Lower lobe of right lung (tissue), 2 donors: ENCODE results near the gene STAB1. TPM values are rescaled to one million over a fixed set of nuclear protein-coding genes. Genes with fewer than 3 reads are reported as not detected.

Experiments
- ATAC-seq, 2 donors: fragments of 200-7000 bp; cut with Tn5 transposase; one replicate each; pipeline ENCODE4 v1.9.1; 2020 to 2022; ENCODE audit warnings: mild to moderate bottlenecking in 2 of 2, moderate library complexity in 2 of 2
- DNase-seq: peaks from one replicate; pipeline ENCODE4 v3.0.0-alpha.2; 2020
- H3K27ac ChIP-seq: fragments of 200-600 bp; one replicate; pipeline ENCODE4 v1.8.0; 2022
- H3K27me3 ChIP-seq: fragments of 200-600 bp; one replicate; pipeline ENCODE4 v1.8.0; 2022; ENCODE audit warnings: low read depth
- H3K36me3 ChIP-seq: fragments of 200-600 bp; one replicate; pipeline ENCODE4 v1.8.0; 2022; ENCODE audit warnings: mild to moderate bottlenecking
- H3K4me1 ChIP-seq: fragments of 200-600 bp; one replicate; pipeline ENCODE4 v1.8.0; 2022
- H3K4me3 ChIP-seq: fragments of 200-600 bp; one replicate; pipeline ENCODE4 v1.8.0; 2022; ENCODE audit warnings: mild to moderate bottlenecking
- H3K9me3 ChIP-seq: fragments of 200-600 bp; one replicate; pipeline ENCODE4 v1.8.0; 2022
- intact Hi-C: fragments of 100-400 bp; cut with DNase I; formaldehyde crosslinking; loops from one replicate; pipeline ENCODE4 v1.11.0; 2022
- total RNA-seq: library from RNA; stranded (reverse); fragmentation: NEBNext Ultra II Directional; extraction: Animal tissue kit (Norgen Biotek cat#: 25700); gene quantifications from one replicate; pipeline ENCODE4 v1.2.1, GENCODE V29; 2021
- TF ChIP-seq, protein P1 (sequence below): fragments of 200-600 bp; IDR thresholded peaks from one replicate; pipeline ENCODE4 v1.8.0; 2022; ENCODE audit warnings: antibody characterized with exemption, mild to moderate bottlenecking
- donor health status: DM: no; HTN: yes; CAD: no; lungs with severe emphysema.

Gene STAB1
- total RNA-seq, 1 donor from 2014 or later: 133 TPM

DNA sequence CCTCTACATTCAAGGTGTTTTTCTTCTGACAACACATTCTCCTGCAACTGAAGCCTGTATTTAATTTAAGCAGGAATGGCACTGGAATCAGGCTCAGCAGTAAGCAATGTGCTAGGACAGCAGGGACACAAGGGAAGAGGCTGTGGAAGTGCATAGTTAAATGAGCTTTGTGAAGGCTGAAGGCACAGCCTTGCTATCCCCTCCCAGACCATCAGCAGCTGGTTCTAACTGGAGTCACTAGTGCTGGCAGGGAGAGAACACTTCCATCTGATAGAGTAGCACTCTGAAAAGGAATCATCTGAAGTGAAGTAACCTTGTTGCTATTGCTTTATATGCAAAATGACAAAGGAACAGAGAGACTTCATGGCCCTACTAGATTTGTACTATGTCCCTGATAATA lies 56.0 kb downstream of the STAB1 start:
- no peak for ATAC-seq
- H3K36me3 ChIP-seq: peaks cover 92% of the 10 kb centered on the region

DNA sequence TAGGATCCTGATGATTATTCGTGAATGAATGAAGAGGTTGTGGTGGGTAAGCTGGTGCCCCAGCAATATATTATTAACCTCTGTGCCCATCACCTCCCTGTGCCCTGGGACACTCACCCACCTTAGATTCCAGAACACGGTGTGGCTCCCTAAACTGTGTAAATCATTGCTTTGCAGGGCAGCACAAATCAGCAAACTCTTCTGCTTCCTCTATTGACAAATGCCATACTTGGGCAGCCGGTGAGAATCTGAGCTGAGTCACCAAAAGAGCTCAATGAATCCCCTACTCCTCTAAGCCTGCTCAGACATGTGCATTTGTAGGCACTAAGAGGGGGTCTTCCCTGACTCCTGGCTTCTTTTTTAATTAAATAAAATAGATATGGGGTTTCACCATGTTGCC lies 57.0 kb downstream of the STAB1 start:
- H3K27ac ChIP-seq: no peak overlapping the region
- peaks cover 85% of the 10 kb centered on the region for H3K36me3 ChIP-seq
- intact Hi-C loops: no loop called here
- TF ChIP-seq, protein P1, sequence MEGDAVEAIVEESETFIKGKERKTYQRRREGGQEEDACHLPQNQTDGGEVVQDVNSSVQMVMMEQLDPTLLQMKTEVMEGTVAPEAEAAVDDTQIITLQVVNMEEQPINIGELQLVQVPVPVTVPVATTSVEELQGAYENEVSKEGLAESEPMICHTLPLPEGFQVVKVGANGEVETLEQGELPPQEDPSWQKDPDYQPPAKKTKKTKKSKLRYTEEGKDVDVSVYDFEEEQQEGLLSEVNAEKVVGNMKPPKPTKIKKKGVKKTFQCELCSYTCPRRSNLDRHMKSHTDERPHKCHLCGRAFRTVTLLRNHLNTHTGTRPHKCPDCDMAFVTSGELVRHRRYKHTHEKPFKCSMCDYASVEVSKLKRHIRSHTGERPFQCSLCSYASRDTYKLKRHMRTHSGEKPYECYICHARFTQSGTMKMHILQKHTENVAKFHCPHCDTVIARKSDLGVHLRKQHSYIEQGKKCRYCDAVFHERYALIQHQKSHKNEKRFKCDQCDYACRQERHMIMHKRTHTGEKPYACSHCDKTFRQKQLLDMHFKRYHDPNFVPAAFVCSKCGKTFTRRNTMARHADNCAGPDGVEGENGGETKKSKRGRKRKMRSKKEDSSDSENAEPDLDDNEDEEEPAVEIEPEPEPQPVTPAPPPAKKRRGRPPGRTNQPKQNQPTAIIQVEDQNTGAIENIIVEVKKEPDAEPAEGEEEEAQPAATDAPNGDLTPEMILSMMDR: no peak
- H3K9me3 ChIP-seq: no peaks in the 10 kb centered on the region
- no peaks in the 10 kb centered on the region for H3K4me1 ChIP-seq
- no peak overlapping the region for H3K4me3 ChIP-seq
- H3K27me3 ChIP-seq: no peaks in the 10 kb centered on the region
- peak; percentile 76 to 83 for ATAC-seq
- no peak for DNase-seq

More for the DNA sequence above, 56.0 kb downstream of the STAB1 start:
- Histone ChIP-seq H3K4me3 (no peak overlapping the region), H3K9me3 (no peaks in the 10 kb centered on the region), H3K4me1 (no peaks in the 10 kb centered on the region), H3K27me3 (no peaks in the 10 kb centered on the region), H3K27ac (no peak overlapping the region)
- no peak for DNase-seq
- intact Hi-C loops: no loop called here
- TF ChIP-seq, protein P1: no peak

DNA sequence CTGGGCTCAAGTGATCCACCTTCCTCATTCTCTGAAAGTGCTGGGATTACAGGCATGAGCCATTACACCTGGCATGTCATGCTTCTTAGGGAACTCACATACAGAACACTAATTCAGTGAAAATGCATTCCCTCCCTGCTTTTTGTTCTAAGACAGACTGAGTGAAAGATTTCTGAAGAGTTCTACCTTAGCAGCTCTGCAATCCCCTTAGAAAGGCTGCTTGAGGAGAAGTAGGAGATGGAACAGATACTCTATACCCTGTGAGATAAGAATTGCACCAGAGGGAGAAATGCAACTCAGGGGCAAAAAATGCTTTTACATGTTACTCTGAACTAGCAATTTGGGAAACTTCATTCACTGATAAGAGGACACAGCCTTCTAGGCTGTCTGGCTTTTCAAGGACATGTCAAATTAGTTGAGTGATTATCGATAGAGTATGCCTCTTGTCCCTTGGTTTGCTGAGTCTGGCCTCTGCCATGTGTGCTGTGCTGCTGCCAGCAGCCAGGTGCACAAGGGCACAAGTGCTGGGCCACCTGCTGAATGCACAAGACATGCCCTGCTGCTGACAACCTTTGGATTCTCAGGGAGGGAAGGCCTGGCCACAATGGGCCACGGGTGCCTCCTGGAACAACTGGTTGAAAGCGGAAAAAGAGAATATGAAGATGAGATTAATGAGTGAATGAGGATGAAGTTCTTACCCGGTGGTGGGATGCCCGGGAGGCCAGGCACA lies 59.1 kb downstream of the STAB1 start:
- ATAC-seq (no peak), DNase-seq (no peak)
- Histone ChIP-seq H3K36me3 (peaks cover 83% of the 10 kb centered on the region), H3K9me3 (no peaks in the 10 kb centered on the region), H3K4me1 (no peaks in the 10 kb centered on the region), H3K27ac (no peak overlapping the region), H3K27me3 (no peaks in the 10 kb centered on the region), H3K4me3 (no peak overlapping the region)
- intact Hi-C loops: no loop called here
- TF ChIP-seq, protein P1: no peak

DNA sequence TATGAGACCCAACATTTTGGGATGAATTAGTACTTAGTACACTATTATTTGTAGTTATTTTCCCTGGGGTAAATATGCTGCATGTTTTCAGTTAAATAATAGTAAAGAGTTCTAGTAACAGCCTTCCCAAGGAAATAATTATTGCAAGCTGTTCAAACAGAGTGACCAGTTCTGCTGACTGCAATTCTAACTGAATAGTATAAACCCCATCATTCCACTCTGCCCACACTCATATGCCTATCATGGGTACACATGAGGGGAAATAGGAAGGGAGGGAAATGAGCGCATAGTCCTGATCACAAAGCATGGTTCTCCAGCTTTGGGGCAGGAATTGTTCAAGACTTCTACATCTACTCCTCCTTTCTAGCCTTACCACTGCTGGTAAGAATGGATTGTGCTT lies 59.9 kb downstream of the STAB1 start:
- no peak for ATAC-seq
- Histone ChIP-seq H3K4me1 (no peaks in the 10 kb centered on the region), H3K36me3 (peaks cover 83% of the 10 kb centered on the region), H3K4me3 (no peak overlapping the region), H3K27ac (no peak overlapping the region), H3K27me3 (no peaks in the 10 kb centered on the region), H3K9me3 (no peaks in the 10 kb centered on the region)
- TF ChIP-seq, protein P1: no peak
- DNase-seq: no peak
- intact Hi-C loops: no loop called here

DNA sequence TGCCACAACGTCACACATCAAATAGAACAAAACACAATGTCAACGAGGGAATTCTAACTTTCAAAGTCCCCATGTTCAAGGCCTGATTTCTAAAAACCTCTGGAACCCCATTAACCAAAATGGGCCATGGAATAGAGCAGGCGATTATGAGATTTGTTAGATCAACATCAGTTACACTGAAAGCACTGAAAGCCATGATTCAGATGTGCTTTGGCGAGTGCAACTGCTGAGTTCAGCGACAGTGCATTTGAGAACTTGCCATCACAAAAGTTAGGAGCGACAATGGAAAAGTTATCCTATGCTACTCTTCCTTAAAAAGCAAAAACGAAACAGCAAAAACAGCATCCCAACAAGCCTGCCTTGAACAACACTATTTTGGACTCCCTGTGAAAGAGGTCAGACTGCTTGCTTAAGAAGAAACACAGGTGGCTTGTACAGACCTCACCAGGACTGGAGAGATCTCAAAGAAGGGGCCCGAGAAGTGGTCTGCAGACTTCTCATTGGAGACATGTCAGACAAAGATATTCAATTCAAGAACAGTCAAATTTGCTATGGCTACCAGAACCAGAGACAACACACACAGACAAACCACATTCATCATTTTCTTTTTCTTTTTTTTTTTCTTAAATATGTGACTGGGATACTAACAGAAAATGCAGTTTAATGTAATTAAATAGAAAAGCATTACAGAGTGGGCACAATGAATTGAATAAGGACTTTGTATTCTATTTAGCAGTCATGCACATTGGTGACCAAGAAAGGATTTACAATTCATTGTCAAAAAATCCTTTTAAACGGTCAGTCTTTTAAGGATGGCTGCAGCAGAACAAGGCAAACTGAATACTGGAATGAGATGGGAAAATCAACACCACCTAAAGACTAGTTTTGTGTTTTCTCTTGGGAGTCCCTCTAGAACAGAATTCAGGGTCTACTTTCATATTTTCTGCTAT lies 62.1 kb downstream of the STAB1 start:
- TF ChIP-seq, protein P1: no peak
- Histone ChIP-seq H3K27ac (no peak overlapping the region), H3K4me3 (no peak overlapping the region), H3K9me3 (no peaks in the 10 kb centered on the region), H3K4me1 (no peaks in the 10 kb centered on the region), H3K27me3 (no peaks in the 10 kb centered on the region), H3K36me3 (peaks cover 83% of the 10 kb centered on the region)
- intact Hi-C loops: no loop called here
- DNase-seq (no peak), ATAC-seq (no peak)
